ENCODE data around the gene PMEPA1.

The PMEPA1 gene

DNA sequence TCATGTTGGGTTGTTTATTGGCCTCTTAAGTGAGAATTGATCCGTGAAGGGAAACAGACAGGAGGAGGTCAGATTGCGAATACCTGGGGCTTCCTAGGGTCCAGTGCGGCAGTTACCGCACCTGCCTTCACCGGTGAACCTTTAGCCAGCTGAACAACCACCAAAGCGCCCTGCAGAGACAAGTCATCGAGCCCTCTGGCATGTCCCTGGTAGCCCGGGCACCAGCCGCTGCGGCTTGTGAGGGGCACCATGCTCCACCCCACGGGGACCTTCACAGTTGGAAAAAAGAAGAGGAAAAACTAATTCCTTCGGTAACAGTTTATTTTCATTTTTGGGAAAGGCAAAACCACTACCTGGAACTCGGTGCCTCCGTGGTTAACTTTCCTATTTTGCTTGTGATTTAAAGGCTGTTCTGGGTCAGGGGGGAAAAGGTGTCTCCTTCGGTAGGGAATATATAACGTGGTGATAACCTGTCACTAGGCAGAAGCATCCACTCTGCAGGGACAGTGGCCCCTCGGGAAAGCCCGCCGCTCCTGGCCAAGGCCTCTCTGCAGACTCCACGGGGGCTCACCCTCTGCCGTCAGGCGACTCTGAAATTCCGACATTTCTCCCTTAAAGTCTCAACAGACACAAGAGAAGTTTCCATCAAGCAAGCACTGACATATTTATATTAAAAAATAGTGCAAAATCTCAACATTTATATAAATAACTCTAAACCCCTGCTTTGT lies 58.9 kb downstream of the PMEPA1 start:
- Histone ChIP-seq H3K36me3 (ENCODE audit: control insufficient read depth in 2 of 2, insufficient read depth in 1 of 2, low read length in 2 of 2) (peaks cover 0 to 26% of the 10 kb centered on the region in 2 experiments; a peak in 1 of 3 replicates), H3K9me3 (ENCODE audit: control insufficient read depth, insufficient read depth, low read depth, low read length) (no peaks in the 10 kb centered on the region), H3K27ac (ENCODE audit: extremely low read depth, low read depth, low read length) (no peak overlapping the region), H3K4me1 (ENCODE audit: control insufficient read depth, insufficient read depth, low read length) (no peaks in the 10 kb centered on the region), H3K4me3 (ENCODE audit: low read depth, low read length) (no peak overlapping the region)
- TF ChIP-seq ZNF692 (tag by site-specific recombination; IDR thresholded peaks at IDR 0.05) (no peak), ZFP41 (tag by site-specific recombination; IDR thresholded peaks at IDR 0.05; ENCODE audit: borderline replicate concordance) (no peak), SP2 (tag by site-specific recombination; IDR thresholded peaks at IDR 0.05) (no peak), ZNF560 (tag by site-specific recombination; IDR thresholded peaks at IDR 0.05; ENCODE audit: borderline replicate concordance) (no peak)
- ChIA-PET CTCF (interaction anchor here (0.9 kb wide), 1 partner anchor 28 kb away, joined by 3 read pairs; no protein-coding TSS in a partner anchor), POLR2A (no interaction called here)

GRCh38 chr20:57650266-57650665 lies 59.5 kb downstream of the PMEPA1 start:
- no peak overlapping the region for H3K4me3 ChIP-seq (ENCODE audit: low read depth, low read length)
- no peak overlapping the region for H3K27ac ChIP-seq (ENCODE audit: extremely low read depth, low read depth, low read length)
- ChIA-PET CTCF (interaction anchor here (3.1 kb wide), 1 partner anchor 437 kb away, joined by 19 read pairs; no protein-coding TSS in a partner anchor), POLR2A (no interaction called here)
- no peaks in the 10 kb centered on the region for H3K4me1 ChIP-seq (ENCODE audit: control insufficient read depth, insufficient read depth, low read length)
- TF ChIP-seq ZNF596 (tag by site-specific recombination; IDR thresholded peaks at IDR 0.05) (no peak), ZNF341 (tag by site-specific recombination; IDR thresholded peaks at IDR 0.05; ENCODE audit: low read depth) (peak; percentile 62)
- no peaks in the 10 kb centered on the region for H3K9me3 ChIP-seq (ENCODE audit: control insufficient read depth, insufficient read depth, low read depth, low read length)
- H3K36me3 ChIP-seq (ENCODE audit: control insufficient read depth in 2 of 2, insufficient read depth in 1 of 2, low read length in 2 of 2) = peaks cover 0 to 26% of the 10 kb centered on the region in 2 experiments; a peak in 1 of 3 replicates

DNA sequence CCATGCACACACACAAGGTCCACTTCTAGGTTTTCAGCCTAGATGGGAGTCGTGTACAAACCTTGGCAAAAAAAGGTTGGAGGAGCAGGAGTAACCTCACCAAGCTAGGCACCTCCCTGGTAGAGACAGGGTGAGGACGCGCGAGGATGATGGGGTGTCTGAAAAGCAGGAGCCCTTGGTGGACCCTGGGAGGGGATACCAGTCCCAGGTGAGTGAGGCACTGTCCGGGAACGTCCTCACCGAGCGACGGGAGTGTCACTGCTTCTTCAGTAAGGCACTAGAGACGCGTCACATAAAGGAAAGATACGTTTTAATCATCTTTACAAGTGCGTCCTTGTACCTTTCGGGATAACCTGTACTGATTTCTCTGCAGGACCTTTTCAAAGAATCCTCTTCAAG lies 60.2 kb downstream of the PMEPA1 start:
- Histone ChIP-seq H3K4me3 (ENCODE audit: low read depth, low read length) (no peak overlapping the region), H3K36me3 (ENCODE audit: control insufficient read depth in 2 of 2, insufficient read depth in 1 of 2, low read length in 2 of 2) (peaks cover 0 to 26% of the 10 kb centered on the region in 2 experiments; a peak in 1 of 3 replicates), H3K27ac (ENCODE audit: extremely low read depth, low read depth, low read length) (no peak overlapping the region), H3K4me1 (ENCODE audit: control insufficient read depth, insufficient read depth, low read length) (no peaks in the 10 kb centered on the region), H3K9me3 (ENCODE audit: control insufficient read depth, insufficient read depth, low read depth, low read length) (no peaks in the 10 kb centered on the region)
- TF ChIP-seq ZNF510 (tag by site-specific recombination; IDR thresholded peaks at IDR 0.05; ENCODE audit: insufficient replicate concordance) (no peak), PBX3 (CRISPR knock-in tag; IDR thresholded peaks at IDR 0.05) (no peak), TCF7L2 (IDR thresholded peaks at IDR 0.05; ENCODE audit: borderline replicate concordance, low read depth, low read length) (no peak), ZNF221 (tag by site-specific recombination; IDR thresholded peaks at IDR 0.05; ENCODE audit: borderline replicate concordance) (no peak), ZNF777 (tag by site-specific recombination; IDR thresholded peaks at IDR 0.05; ENCODE audit: borderline replicate concordance) (no peak), ZNF48 (tag by site-specific recombination; IDR thresholded peaks at IDR 0.05) (no peak), ZNF174 (tag by site-specific recombination; IDR thresholded peaks at IDR 0.05) (no peak), ZNF600 (tag by site-specific recombination; IDR thresholded peaks at IDR 0.05) (no peak)
- POLR2A ChIA-PET = no interaction called here
- CTCF ChIA-PET = interaction anchor here (3.1 kb wide), 1 partner anchor 438 kb away, joined by 19 read pairs; no protein-coding TSS in a partner anchor
